ENCODE measurements around the gene RIPK1.

Gene RIPK1

DNA sequence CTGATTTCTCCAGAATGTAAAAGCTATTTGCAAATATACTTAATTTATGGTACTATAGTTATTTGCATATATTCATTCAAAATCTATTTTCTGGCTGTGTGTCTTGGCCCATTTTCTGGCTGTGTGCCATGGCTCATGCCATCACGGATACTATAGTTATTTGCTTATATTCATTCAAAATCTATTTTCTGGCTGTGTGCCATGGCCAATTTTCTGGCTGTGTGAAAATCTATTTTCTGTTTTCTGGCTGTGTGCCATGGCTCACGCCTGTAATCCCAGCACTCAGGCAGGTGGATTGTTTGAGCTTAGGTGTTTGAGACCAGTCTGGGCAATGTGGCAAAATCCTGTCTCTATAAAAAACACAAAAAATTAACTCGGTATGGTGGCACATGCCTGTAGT, 28.9 kb upstream of the RIPK1 start:
- no peak overlapping the region for H3K27ac ChIP-seq (ENCODE audit: low read depth, low read length)
- H3F3A ChIP-seq (ENCODE audit: insufficient read depth): no peaks in the 10 kb centered on the region
- TF ChIP-seq, protein P1, sequence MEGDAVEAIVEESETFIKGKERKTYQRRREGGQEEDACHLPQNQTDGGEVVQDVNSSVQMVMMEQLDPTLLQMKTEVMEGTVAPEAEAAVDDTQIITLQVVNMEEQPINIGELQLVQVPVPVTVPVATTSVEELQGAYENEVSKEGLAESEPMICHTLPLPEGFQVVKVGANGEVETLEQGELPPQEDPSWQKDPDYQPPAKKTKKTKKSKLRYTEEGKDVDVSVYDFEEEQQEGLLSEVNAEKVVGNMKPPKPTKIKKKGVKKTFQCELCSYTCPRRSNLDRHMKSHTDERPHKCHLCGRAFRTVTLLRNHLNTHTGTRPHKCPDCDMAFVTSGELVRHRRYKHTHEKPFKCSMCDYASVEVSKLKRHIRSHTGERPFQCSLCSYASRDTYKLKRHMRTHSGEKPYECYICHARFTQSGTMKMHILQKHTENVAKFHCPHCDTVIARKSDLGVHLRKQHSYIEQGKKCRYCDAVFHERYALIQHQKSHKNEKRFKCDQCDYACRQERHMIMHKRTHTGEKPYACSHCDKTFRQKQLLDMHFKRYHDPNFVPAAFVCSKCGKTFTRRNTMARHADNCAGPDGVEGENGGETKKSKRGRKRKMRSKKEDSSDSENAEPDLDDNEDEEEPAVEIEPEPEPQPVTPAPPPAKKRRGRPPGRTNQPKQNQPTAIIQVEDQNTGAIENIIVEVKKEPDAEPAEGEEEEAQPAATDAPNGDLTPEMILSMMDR (IDR thresholded peaks at IDR 0.05; ENCODE audit: insufficient read depth, low read length, poor library complexity, severe bottlenecking): no peak
- no peak for TF ChIP-seq EZH2phosphoT487 (conservative IDR thresholded peaks at IDR 0.05; ENCODE audit: low read length)
- no peak overlapping the region for H3K9ac ChIP-seq (ENCODE audit: low read length)
- no peak overlapping the region for H3K4me3 ChIP-seq (ENCODE audit: insufficient read depth, low read length, poor library complexity, severe bottlenecking)
- no peaks in the 10 kb centered on the region for H3K27me3 ChIP-seq (ENCODE audit: low read length)
- H2AFZ ChIP-seq (ENCODE audit: low read depth, low read length, severe bottlenecking): no peak overlapping the region
- H3K36me3 ChIP-seq (ENCODE audit: low read length): no peaks in the 10 kb centered on the region
- no peak overlapping the region for H3K4me2 ChIP-seq (ENCODE audit: low read depth, low read length, poor library complexity, severe bottlenecking)
- H4K20me1 ChIP-seq (ENCODE audit: low read depth, low read length): no peaks in the 10 kb centered on the region
- H3K9me2 ChIP-seq (replicated peaks; ENCODE audit: insufficient read depth, low read length): no peaks in the 10 kb centered on the region
- no peaks in the 10 kb centered on the region for H3K9me3 ChIP-seq (ENCODE audit: insufficient read depth, low read length)
- no peaks in the 10 kb centered on the region for H3K79me2 ChIP-seq (ENCODE audit: insufficient read depth, low read length)

DNA sequence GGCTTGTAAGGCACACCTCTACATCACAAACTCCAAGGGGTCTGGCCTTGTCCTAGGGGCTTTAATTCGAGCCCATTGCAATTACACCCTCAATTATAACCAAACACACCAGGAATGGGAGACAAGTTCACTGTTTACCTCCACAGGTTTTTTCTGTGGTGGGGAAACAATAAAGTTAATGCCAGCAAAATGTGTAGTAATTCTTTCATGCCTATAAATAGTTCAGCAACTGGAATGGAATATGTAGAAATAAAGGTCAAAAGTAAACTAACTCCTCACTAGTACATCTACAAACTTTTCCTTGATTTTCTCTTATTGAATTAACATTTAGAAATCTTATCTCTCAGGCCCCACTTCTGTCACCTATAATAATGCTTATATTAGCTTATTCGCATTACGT, 27.1 kb upstream of the RIPK1 start:
- no peak overlapping the region for H3K9ac ChIP-seq (ENCODE audit: low read length)
- H3K4me2 ChIP-seq (ENCODE audit: low read depth, low read length, poor library complexity, severe bottlenecking): no peak overlapping the region
- H3K27me3 ChIP-seq (ENCODE audit: low read length): no peaks in the 10 kb centered on the region
- H3K9me3 ChIP-seq (ENCODE audit: insufficient read depth, low read length): no peaks in the 10 kb centered on the region
- H3K36me3 ChIP-seq (ENCODE audit: low read length): no peaks in the 10 kb centered on the region
- no peaks in the 10 kb centered on the region for H4K20me1 ChIP-seq (ENCODE audit: low read depth, low read length)
- no peaks in the 10 kb centered on the region for H3K9me2 ChIP-seq (replicated peaks; ENCODE audit: insufficient read depth, low read length)
- H2AFZ ChIP-seq (ENCODE audit: low read depth, low read length, severe bottlenecking): no peak overlapping the region
- H3K79me2 ChIP-seq (ENCODE audit: insufficient read depth, low read length): no peaks in the 10 kb centered on the region
- H3K27ac ChIP-seq (ENCODE audit: low read depth, low read length): no peak overlapping the region
- no peak for TF ChIP-seq EZH2phosphoT487 (conservative IDR thresholded peaks at IDR 0.05; ENCODE audit: low read length)
- TF ChIP-seq, protein P1 (IDR thresholded peaks at IDR 0.05; ENCODE audit: insufficient read depth, low read length, poor library complexity, severe bottlenecking): no peak
- H3F3A ChIP-seq (ENCODE audit: insufficient read depth): no peaks in the 10 kb centered on the region
- no peak overlapping the region for H3K4me3 ChIP-seq (ENCODE audit: insufficient read depth, low read length, poor library complexity, severe bottlenecking)

DNA sequence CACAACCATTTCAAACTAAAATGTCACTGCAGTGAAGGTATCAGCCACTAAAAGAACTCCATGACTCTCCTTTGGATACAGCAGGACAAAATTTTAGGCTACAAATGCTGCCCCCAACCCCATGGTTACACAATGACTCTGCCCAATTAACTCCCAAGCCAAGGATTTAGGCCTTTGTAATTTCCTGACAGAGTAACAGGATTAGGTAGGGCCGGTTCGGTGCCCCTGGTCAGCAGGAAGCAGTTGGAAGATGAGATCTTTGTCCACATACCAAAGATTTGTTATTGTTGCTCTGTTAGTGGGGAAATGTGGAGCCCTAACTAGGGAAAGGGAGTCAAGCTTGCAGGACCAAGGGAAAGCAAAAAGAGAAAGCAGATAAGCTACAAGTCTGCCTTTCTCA, 26.7 kb upstream of the RIPK1 start:
- no peak overlapping the region for H3K9ac ChIP-seq (ENCODE audit: low read length)
- no peak for TF ChIP-seq EZH2phosphoT487 (conservative IDR thresholded peaks at IDR 0.05; ENCODE audit: low read length)
- TF ChIP-seq, protein P1 (IDR thresholded peaks at IDR 0.05; ENCODE audit: insufficient read depth, low read length, poor library complexity, severe bottlenecking): no peak
- H2AFZ ChIP-seq (ENCODE audit: low read depth, low read length, severe bottlenecking): no peak overlapping the region
- no peaks in the 10 kb centered on the region for H3K27me3 ChIP-seq (ENCODE audit: low read length)
- no peaks in the 10 kb centered on the region for H3F3A ChIP-seq (ENCODE audit: insufficient read depth)
- H3K36me3 ChIP-seq (ENCODE audit: low read length): no peaks in the 10 kb centered on the region
- H3K27ac ChIP-seq (ENCODE audit: low read depth, low read length): no peak overlapping the region
- H3K79me2 ChIP-seq (ENCODE audit: insufficient read depth, low read length): no peaks in the 10 kb centered on the region
- H3K4me2 ChIP-seq (ENCODE audit: low read depth, low read length, poor library complexity, severe bottlenecking): no peak overlapping the region
- H3K9me3 ChIP-seq (ENCODE audit: insufficient read depth, low read length): no peaks in the 10 kb centered on the region
- H4K20me1 ChIP-seq (ENCODE audit: low read depth, low read length): no peaks in the 10 kb centered on the region
- H3K4me3 ChIP-seq (ENCODE audit: insufficient read depth, low read length, poor library complexity, severe bottlenecking): no peak overlapping the region
- no peaks in the 10 kb centered on the region for H3K9me2 ChIP-seq (replicated peaks; ENCODE audit: insufficient read depth, low read length)

Data from SU-DHL-6 (cell line).